Left ventricle myocardium inferior (tissue), 1 donor: Measurements from ENCODE around the gene ABLIM2. TPM values are rescaled to one million over a fixed set of nuclear protein-coding genes. Genes with fewer than 3 reads are reported as not detected.

Source experiments
- DNase-seq: peaks from one replicate; pipeline ENCODE4 v3.0.0-alpha.2; 2020
- H3K27ac ChIP-seq: fragments of 200-600 bp; replicated peaks from 2 replicates; pipeline ENCODE4 v1.8.0; 2021
- H3K27me3 ChIP-seq: fragments of 200-600 bp; 2 replicates; pipeline ENCODE4 v1.8.0; 2021; ENCODE audit warnings: low read depth
- H3K36me3 ChIP-seq: fragments of 200-600 bp; 2 replicates; pipeline ENCODE4 v1.8.0; 2021
- H3K4me1 ChIP-seq: fragments of 200-600 bp; 2 replicates; pipeline ENCODE4 v1.8.0; 2021
- H3K4me3 ChIP-seq: fragments of 200-600 bp; 2 replicates; pipeline ENCODE4 v1.8.0; 2021; ENCODE audit warnings: mild to moderate bottlenecking, moderate library complexity
- H3K9me3 ChIP-seq: fragments of 200-600 bp; replicated peaks from 2 replicates; pipeline ENCODE4 v1.8.0; 2021
- intact Hi-C: fragments of 100-400 bp; cut with micrococcal nuclease; formaldehyde crosslinking; loops from one replicate; pipeline ENCODE4 v1.11.0; 2022
- total RNA-seq: library from RNA; stranded (reverse); fragmentation: NEBNext Ultra II Directional; extraction: Animal tissue kit (Norgen Biotek cat#: 25700); gene quantifications from one replicate; pipeline ENCODE4 v1.2.1, GENCODE V29; 2021
- TF ChIP-seq, protein P1 (sequence below): fragments of 200-600 bp; IDR thresholded peaks from 2 replicates; pipeline ENCODE4 v1.8.0; 2021; ENCODE audit warnings: antibody characterized with exemption, mild to moderate bottlenecking, borderline replicate concordance
- donor health status: DM: no; HTN: yes; CAD: no; lungs with severe emphysema.

Gene ABLIM2
- total RNA-seq, 1 donor from 2014 or later = 43.5 TPM

DNA sequence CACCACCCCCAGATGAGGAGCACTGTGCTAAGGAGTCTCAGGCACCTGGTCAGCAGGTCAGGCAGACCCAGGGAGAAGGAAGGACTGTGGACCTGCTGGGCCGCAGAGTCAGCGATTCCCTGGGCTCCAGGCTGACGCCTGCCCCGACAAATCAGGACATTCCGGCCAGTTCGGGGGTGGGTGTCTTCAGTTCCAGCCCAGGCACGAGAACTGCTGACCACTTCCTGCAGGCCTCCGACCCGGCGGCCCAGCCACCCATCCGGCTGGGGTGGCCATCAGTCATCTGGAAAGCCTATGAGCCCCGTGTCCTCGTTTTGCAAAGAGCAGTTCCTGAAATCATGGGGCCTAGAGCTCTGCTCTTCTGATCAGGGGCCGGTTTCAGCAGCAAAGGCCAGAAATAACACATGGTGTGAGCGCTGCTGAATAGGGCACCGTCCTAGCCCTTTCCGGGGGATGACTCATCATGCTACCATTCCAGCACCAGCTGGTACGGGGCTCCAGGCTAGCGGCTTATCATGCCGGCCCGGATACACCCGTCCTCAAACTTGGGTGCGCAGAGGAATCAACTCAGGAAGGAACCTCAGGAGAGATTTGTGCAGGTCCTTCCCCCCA lies 32.6 kb upstream of the ABLIM2 start:
- TF ChIP-seq, protein P1, sequence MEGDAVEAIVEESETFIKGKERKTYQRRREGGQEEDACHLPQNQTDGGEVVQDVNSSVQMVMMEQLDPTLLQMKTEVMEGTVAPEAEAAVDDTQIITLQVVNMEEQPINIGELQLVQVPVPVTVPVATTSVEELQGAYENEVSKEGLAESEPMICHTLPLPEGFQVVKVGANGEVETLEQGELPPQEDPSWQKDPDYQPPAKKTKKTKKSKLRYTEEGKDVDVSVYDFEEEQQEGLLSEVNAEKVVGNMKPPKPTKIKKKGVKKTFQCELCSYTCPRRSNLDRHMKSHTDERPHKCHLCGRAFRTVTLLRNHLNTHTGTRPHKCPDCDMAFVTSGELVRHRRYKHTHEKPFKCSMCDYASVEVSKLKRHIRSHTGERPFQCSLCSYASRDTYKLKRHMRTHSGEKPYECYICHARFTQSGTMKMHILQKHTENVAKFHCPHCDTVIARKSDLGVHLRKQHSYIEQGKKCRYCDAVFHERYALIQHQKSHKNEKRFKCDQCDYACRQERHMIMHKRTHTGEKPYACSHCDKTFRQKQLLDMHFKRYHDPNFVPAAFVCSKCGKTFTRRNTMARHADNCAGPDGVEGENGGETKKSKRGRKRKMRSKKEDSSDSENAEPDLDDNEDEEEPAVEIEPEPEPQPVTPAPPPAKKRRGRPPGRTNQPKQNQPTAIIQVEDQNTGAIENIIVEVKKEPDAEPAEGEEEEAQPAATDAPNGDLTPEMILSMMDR = no peak
- H3K9me3 ChIP-seq = no peaks in the 10 kb centered on the region
- peak overlapping the region; percentile 91 for H3K27ac ChIP-seq
- no peak overlapping the region for H3K4me3 ChIP-seq
- peaks cover 67% of the 10 kb centered on the region for H3K4me1 ChIP-seq
- no peaks in the 10 kb centered on the region for H3K36me3 ChIP-seq
- DNase-seq = peak; percentile 73
- H3K27me3 ChIP-seq = no peaks in the 10 kb centered on the region
- intact Hi-C loops = no loop called here

DNA sequence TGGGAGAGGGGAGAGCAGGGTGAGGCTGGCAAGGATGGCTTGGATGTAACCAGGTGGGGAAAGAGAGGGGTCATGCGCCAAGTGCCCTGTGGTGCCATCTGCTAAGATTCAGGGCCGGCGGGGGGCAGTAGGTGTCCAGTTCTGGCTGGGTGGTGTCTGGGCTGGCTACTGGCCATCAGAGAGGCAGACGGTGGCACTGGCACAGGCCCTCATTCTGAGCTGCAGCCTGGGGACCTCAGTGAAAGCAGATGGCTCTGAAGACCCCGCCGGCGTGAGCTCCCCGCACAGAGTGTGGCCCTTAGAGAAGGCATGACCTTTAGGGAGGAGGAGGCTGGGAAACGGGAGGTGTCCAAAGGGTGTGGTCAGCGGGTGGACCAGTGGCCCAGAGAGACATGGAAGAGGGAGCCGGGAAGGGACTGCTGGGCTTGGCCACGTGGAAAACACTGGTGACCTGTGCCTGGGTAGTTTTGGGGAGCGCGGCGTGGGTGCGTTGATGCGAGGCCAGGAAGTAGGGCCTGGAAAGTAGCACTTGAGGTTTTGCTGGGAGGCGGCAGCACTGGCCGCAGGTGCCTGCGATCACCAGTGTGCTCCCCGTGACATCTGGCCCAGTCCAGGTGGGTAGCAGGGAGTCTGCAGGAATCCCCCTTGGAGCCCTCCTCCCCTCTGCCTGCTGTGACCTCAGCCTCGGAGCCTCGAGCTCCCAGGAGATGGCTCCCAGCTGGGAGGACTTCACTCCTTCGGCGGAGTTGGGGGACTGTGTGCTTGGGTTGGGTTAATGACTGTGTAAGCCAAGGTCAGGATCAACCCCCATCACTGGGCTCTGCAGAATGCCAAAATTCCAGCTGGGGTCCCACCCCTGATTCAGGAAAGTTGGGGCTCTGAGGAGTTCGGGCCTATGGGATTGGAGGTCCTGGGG lies 31.2 kb upstream of the ABLIM2 start:
- H3K27ac ChIP-seq = peak overlapping the region; percentile 91
- TF ChIP-seq, protein P1 = no peak
- peak overlapping the region; percentile 36 for H3K4me3 ChIP-seq
- peaks cover 62% of the 10 kb centered on the region for H3K4me1 ChIP-seq
- intact Hi-C loops = no loop called here
- no peaks in the 10 kb centered on the region for H3K36me3 ChIP-seq
- no peaks in the 10 kb centered on the region for H3K9me3 ChIP-seq
- H3K27me3 ChIP-seq = no peaks in the 10 kb centered on the region
- DNase-seq = no peak

DNA sequence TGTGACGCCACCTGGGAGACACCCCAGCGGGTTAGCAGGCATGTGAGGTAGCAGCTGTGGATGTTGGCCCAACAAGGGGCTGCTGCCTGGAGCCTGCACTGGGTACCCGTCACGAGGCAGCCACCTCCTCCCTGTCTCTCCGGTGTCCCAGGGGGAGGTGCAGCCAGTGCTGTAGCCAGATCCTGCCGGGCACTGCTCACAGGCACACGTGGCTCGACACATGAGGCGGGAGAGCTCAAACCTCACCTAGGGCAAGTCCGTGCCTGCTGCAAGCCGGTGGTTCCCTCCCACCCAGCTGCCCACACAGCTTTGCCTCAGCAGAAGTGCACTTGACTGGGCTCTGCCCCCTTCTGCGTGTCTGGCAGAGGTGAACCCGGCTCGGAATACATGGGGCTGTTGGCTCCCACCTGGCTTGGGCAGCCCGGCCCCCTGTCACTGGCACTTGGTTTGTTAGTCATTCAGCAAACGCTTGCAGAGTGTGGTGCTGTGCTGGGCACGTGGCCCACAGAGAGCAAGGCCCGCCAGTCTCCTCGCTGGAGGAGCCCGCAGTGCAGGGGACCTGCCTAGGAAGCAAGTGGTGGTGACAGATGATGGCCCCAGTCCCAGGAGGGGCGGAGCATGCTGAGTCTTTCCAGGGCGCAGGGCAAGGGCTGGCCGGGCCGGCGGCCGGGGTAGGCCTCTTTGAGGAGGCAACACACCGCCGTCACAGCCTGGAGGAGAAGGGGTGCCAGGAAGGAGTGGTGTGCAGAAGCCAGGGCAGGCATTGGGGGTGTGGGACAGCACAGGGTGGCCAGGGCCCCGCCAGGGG lies 30.3 kb upstream of the ABLIM2 start:
- Histone ChIP-seq H3K27me3 (no peaks in the 10 kb centered on the region), H3K36me3 (no peaks in the 10 kb centered on the region), H3K27ac (peak overlapping the region; percentile 91), H3K4me1 (peaks cover 67% of the 10 kb centered on the region), H3K9me3 (no peaks in the 10 kb centered on the region), H3K4me3 (peak overlapping the region; percentile 36)
- peak; percentile 87 for DNase-seq
- TF ChIP-seq, protein P1 = no peak
- intact Hi-C loops = no loop called here

DNA sequence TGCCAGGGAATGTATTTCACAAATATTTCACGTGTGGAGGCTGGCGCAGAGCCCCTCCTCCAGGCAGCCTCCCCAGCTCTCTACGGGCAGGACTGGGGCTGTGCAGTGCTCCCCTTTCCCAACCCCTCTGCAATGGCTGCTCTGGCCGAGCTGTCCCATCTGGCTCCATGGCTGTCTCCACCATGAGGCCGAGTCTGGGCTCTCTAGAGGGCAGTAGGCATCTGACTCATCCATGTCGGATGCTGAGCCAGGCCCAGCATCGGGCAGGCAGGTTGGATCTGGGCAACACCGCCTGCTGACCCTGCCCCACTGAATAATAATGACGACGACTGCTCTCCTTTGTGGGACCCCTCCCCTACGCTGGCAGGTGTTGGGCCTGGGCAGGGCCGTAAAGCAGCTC lies 29.5 kb upstream of the ABLIM2 start:
- intact Hi-C loops = no loop called here
- H3K9me3 ChIP-seq = no peaks in the 10 kb centered on the region
- no peak for DNase-seq
- peaks cover 75% of the 10 kb centered on the region for H3K4me1 ChIP-seq
- TF ChIP-seq, protein P1 = no peak
- H3K4me3 ChIP-seq = no peak overlapping the region
- H3K27me3 ChIP-seq = no peaks in the 10 kb centered on the region
- no peaks in the 10 kb centered on the region for H3K36me3 ChIP-seq
- H3K27ac ChIP-seq = peak overlapping the region; percentile 91

DNA sequence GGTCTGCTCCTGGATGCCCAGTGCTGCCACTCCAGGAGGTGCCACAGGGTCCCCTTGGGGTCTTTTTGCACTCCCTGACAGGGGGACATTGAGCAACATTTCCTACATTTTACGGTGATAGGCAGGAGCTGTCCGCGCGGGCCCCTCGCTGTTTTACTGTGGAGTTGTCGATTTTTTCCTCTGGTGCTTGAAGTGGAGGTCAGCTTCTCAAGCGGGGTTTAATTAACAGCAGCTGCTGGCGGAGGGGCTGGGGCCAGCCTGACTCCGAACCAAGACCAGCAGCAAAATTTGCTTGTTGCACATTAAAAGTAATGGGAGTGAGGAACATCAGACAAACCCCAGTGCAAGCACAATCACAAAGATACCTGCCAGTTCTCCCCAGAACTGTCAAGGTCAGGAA lies 27.3 kb upstream of the ABLIM2 start:
- H3K27ac ChIP-seq = no peak overlapping the region
- TF ChIP-seq, protein P1 = no peak
- no peaks in the 10 kb centered on the region for H3K27me3 ChIP-seq
- no peak overlapping the region for H3K4me3 ChIP-seq
- DNase-seq = no peak
- intact Hi-C loops = no loop called here
- peaks cover 75% of the 10 kb centered on the region for H3K4me1 ChIP-seq
- no peaks in the 10 kb centered on the region for H3K36me3 ChIP-seq
- H3K9me3 ChIP-seq = no peaks in the 10 kb centered on the region
